Suprapubic skin (tissue), 4 donors: Measurements from ENCODE around the gene CATSPER1. TPM values are rescaled to one million over a fixed set of nuclear protein-coding genes. Genes with fewer than 3 reads are reported as not detected.
"Not testable (repeated sequence)": the region's sequence is repeated elsewhere in the genome, so short reads cannot be mapped to it uniquely, and the experiment has no call there.

Experiments
- DNase-seq, 2 donors: peaks; one replicate each; pipeline ENCODE4 v3.0.0-alpha.2; 2019; ENCODE audit warnings: low spot score in 2 of 2
- H3K27ac ChIP-seq: fragments of 200-600 bp; sonication (generic); one replicate; pipeline ENCODE4 v1.5.1; 2019
- H3K27me3 ChIP-seq: fragments of 200-600 bp; sonication (generic); one replicate; pipeline ENCODE4 v1.5.1; 2019
- H3K36me3 ChIP-seq: fragments of 200-600 bp; sonication (generic); one replicate; pipeline ENCODE4 v1.5.1; 2019
- H3K4me1 ChIP-seq: fragments of 200-600 bp; sonication (generic); one replicate; pipeline ENCODE4 v1.5.1; 2019
- H3K4me3 ChIP-seq: fragments of 200-600 bp; sonication (generic); one replicate; pipeline ENCODE4 v1.5.1; 2019; ENCODE audit warnings: mild to moderate bottlenecking
- H3K9me3 ChIP-seq: fragments of 200-600 bp; sonication (generic); one replicate; pipeline ENCODE4 v1.5.1; 2019
- EP300 ChIP-seq: sonication (generic); formaldehyde crosslinking; IDR thresholded peaks from one replicate; pipeline ENCODE4 v1.6.1; 2017; ENCODE audit warnings: antibody characterized with exemption
- POLR2A ChIP-seq, 2 donors: fragments of 450-650 bp; IDR thresholded peaks; one replicate each; pipeline ENCODE4 v1.6.1; 2017; ENCODE audit warnings: antibody characterized with exemption in 2 of 2, mild to moderate bottlenecking in 2 of 2, moderate library complexity in 2 of 2
- POLR2AphosphoS5 ChIP-seq, 3 donors: sonication (generic); formaldehyde crosslinking; IDR thresholded peaks; one replicate each; pipeline ENCODE4 v1.6.1; 2017; ENCODE audit warnings: antibody characterized with exemption in 3 of 3
- WGBS: methylation state at CpG from one replicate; pipeline ENCODE4 v1.1.5; 2018; 5-methylcytosine and 5-hydroxymethylcytosine counted together
- total RNA-seq, 4 donors: library from RNA; depleted of rRNA; stranded (reverse); fragments of >200 nt; gene quantifications; one replicate each; pipeline ENCODE4 v1.1.0, GENCODE V29; 2016
- TF ChIP-seq, protein P1 (sequence below), 2 donors: fragments of 200-600 bp in 1 of 2; fragments of 450-650 bp in 1 of 2; sonication (generic) in 1 of 2; IDR thresholded peaks; one replicate each; pipeline ENCODE4 v1.5.1; 2016 to 2019; ENCODE audit warnings: antibody characterized with exemption in 2 of 2, mild to moderate bottlenecking in 1 of 2, moderate library complexity in 1 of 2

The CATSPER1 gene
- total RNA-seq, 4 donors from 2014 or later, result not detected

DNA sequence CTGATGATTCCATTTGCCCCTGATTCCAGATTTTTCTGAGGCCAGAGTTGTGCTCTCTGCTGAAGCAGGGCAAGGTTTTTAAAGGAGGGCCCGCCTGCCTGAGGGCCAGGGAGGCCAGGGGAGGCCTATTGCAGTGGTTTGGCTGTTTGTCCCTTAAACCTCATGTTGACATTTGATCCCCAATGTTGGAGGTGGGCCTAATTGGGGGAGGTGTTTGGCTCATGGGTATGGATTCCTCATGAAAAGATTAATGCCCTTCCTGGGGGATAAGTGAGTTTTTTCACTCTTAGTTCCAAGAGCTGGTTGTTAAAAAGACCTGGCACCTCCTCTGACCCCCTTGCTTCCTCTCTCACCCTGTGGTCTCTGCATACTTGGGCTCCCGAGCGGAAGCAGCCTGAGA is 13.5 kb upstream of the CATSPER1 start:
- H3K27me3 ChIP-seq, result peaks cover 5% of the 10 kb centered on the region

DNA sequence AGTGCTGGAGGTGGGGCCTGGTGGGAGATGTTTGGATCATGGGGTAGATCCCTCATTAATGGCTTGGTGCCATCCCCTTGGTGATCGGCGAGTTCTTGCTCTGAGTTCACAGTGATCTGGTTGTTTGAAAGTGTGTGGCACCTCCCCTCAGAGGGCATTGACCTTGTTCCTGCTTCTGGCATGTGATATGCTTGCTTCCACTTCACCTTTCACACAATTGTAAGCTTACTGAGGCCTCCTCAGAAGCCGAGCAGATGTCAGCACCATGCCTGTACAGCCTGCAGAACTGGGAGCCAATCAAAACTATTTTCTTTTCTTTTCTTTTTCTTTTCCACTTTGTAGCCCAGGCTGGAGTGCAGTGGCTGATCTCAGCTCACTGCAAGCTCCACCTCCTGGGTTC is 11.0 kb upstream of the CATSPER1 start:
- Histone ChIP-seq H3K4me1 (no peaks in the 10 kb centered on the region), H3K27ac (no peak overlapping the region), H3K9me3 (no peaks in the 10 kb centered on the region), H3K36me3 (no peaks in the 10 kb centered on the region), H3K27me3 (peaks cover 5% of the 10 kb centered on the region), H3K4me3 (no peak overlapping the region)
- 78% methylated on average over 3 of the region's 3 CpGs for WGBS
- no peak for DNase-seq
- TF ChIP-seq, protein P1, sequence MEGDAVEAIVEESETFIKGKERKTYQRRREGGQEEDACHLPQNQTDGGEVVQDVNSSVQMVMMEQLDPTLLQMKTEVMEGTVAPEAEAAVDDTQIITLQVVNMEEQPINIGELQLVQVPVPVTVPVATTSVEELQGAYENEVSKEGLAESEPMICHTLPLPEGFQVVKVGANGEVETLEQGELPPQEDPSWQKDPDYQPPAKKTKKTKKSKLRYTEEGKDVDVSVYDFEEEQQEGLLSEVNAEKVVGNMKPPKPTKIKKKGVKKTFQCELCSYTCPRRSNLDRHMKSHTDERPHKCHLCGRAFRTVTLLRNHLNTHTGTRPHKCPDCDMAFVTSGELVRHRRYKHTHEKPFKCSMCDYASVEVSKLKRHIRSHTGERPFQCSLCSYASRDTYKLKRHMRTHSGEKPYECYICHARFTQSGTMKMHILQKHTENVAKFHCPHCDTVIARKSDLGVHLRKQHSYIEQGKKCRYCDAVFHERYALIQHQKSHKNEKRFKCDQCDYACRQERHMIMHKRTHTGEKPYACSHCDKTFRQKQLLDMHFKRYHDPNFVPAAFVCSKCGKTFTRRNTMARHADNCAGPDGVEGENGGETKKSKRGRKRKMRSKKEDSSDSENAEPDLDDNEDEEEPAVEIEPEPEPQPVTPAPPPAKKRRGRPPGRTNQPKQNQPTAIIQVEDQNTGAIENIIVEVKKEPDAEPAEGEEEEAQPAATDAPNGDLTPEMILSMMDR (IDR thresholded peaks at IDR 0.05), result no peak
- TF ChIP-seq EP300 (no peak), POLR2AphosphoS5 (IDR thresholded peaks at IDR 0.05) (no peak), POLR2A (IDR thresholded peaks at IDR 0.05) (no peak)

More for the DNA sequence above, 13.5 kb upstream of the CATSPER1 start:
- WGBS, result 78% methylated on average over 3 of the region's 3 CpGs
- Histone ChIP-seq H3K4me1 (no peaks in the 10 kb centered on the region), H3K9me3 (no peaks in the 10 kb centered on the region), H3K27ac (no peak overlapping the region), H3K36me3 (no peaks in the 10 kb centered on the region), H3K4me3 (no peak overlapping the region)
- no peak for DNase-seq
- no peak for TF ChIP-seq POLR2AphosphoS5 (IDR thresholded peaks at IDR 0.05)
- TF ChIP-seq, protein P1 (IDR thresholded peaks at IDR 0.05), result no peak
- no peak for TF ChIP-seq POLR2A (IDR thresholded peaks at IDR 0.05)
- no peak for TF ChIP-seq EP300

DNA sequence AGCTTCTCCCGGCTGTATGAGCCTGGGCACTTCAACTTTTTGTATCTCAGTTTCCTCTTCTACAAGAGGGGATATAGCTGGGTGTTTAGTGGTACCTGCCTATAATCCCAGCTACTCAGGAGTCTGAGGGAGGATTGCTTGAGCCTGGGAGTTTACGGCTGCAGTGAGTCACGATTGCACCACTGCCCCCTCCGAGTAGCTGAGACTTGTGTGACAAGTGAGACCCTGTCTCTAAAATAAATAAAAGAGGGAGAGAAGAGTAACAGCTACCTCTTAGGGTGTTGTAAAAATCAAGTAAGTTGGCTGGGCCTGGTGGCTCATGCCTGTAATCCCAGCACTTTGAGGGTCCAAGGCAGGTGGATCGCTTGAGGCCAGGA is 10.0 kb upstream of the CATSPER1 start:
- WGBS, result 85% methylated on average over 5 of the region's 5 CpGs
- TF ChIP-seq POLR2AphosphoS5 (IDR thresholded peaks at IDR 0.05) (no peak), POLR2A (IDR thresholded peaks at IDR 0.05) (no peak), EP300 (no peak)
- TF ChIP-seq, protein P1 (IDR thresholded peaks at IDR 0.05), result no peak

DNA sequence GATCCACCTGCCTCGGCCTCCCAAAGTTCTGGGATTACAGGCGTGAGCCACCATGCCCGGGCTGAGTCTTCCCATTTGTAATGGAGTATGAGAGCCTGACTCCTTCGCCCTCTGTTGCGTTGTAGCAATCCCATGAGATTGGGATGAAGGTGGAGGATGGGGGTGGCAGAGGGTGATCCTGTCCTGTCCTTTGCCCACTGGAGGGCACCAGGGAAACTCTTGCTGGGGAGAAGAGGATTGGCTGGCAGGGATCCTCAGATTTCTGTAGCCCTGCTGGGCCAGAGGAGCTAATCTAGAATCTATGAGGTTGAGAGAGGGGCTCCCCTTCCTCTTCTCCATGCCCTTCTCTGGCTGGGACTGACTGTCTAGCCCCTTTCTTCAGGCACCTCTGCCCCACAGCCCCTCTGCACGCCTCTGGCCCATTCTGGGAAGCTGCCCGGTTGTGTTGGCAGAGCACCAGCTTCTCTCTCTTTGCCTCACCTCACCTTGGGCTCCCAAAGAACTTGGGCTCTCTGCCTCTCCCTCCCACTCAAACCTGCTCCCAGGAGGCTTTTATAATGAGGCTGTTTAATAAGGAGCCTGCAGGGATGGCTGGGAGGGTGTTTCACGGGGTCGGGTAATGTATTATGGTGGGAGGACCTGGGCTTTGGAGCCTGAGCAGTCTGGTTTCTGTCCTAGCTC is 9.5 kb upstream of the CATSPER1 start:
- TF ChIP-seq POLR2AphosphoS5 (IDR thresholded peaks at IDR 0.05), result no peak
- TF ChIP-seq, protein P1 (IDR thresholded peaks at IDR 0.05), result no peak
- TF ChIP-seq EP300, result no peak
- no peak for TF ChIP-seq POLR2A (IDR thresholded peaks at IDR 0.05)
- no peak overlapping the region for H3K27ac ChIP-seq
- 70% methylated on average over 9 of the region's 9 CpGs for whole genome bisulfite sequencing
- H3K4me1 ChIP-seq, result no peaks in the 10 kb centered on the region
- no peaks in the 10 kb centered on the region for H3K9me3 ChIP-seq
- H3K27me3 ChIP-seq, result peaks cover 5% of the 10 kb centered on the region
- DNase-seq, result no peak
- H3K36me3 ChIP-seq, result no peaks in the 10 kb centered on the region
- H3K4me3 ChIP-seq, result no peak overlapping the region

More for the DNA sequence above, 10.0 kb upstream of the CATSPER1 start:
- Histone ChIP-seq H3K27me3 (peaks cover 5% of the 10 kb centered on the region), H3K27ac (no peak overlapping the region), H3K4me3 (no peak overlapping the region), H3K9me3 (no peaks in the 10 kb centered on the region), H3K36me3 (no peaks in the 10 kb centered on the region), H3K4me1 (no peaks in the 10 kb centered on the region)
- no peak for DNase-seq

DNA sequence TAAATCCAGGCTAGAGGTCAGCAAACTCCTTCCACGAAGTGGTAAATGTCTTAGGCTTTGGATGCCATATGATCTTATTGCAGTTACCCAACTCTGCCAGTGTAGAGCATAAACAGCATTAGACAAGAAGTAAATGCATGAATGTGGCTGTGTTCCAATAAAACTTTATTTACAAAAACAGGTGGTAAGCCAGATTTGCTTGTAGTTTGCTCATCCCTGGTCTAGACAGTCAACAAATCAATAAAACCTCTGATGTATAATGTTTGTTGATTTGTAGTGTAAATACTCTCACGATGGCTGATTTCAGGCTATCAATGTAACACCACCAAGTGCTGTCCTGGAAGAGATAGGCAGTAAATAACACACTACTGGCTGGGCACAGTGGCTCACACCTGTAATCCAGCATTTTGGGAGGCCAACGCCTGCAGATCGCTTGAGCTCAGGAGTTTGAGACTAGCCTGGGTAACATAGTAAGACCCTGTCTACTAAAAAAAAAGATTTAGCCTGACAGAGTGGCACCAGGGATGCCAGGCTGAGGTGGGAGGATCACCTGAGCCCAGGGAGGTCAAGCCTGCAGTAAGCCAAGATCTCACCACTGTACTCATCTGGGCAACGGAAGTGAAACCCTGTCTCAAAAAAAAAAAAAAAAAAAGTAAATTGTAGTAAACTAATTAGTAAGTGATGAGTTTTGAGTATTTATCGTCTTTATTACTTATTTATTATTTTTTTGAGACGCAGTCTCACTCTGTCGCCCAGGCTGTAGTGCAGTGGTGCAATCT is 6.9 kb upstream of the CATSPER1 start:
- Histone ChIP-seq H3K9me3 (no peaks in the 10 kb centered on the region), H3K36me3 (no peaks in the 10 kb centered on the region), H3K27ac (no peak overlapping the region), H3K4me3 (no peak overlapping the region), H3K27me3 (peaks cover 5% of the 10 kb centered on the region), H3K4me1 (no peaks in the 10 kb centered on the region)
- no peak for TF ChIP-seq POLR2AphosphoS5 (IDR thresholded peaks at IDR 0.05)
- TF ChIP-seq EP300, result no peak
- TF ChIP-seq, protein P1 (IDR thresholded peaks at IDR 0.05), result no peak
- no peak for TF ChIP-seq POLR2A (IDR thresholded peaks at IDR 0.05)
- no peak for DNase-seq
- 88% methylated on average over 8 of the region's 8 CpGs for WGBS

DNA sequence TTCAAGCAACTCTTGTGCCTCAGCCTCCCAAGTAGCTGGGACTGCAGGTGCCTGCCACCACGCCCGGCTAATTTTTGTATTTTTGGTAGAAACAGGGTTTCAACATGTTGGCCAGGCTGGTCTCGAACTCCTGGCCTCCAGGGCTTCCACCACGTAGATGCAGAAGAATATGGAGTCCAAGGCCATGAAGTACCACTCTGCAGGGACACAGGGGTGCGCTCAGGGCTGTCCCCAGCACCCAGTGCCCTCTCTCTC is 3.2 kb downstream of the CATSPER1 start:
- DNase-seq, H3K9me3 ChIP-seq, H3K27ac ChIP-seq, H3K4me3 ChIP-seq, H3K36me3 ChIP-seq, H3K27me3 ChIP-seq, H3K4me1 ChIP-seq: not testable (repeated sequence)
- WGBS, result 94% methylated on average over 5 of the region's 5 CpGs
